Breast epithelium (tissue), 4 donors: ENCODE measurements around the gene GALNTL6. TPM values are rescaled to one million over a fixed set of nuclear protein-coding genes. Genes with fewer than 3 reads are reported as not detected.

ENCODE experiments used
- DNase-seq, 2 donors: peaks; one replicate each; pipeline ENCODE4 v3.0.0-alpha.2; 2019; ENCODE audit warnings: low spot score in 2 of 2
- H3K27ac ChIP-seq, 2 donors: fragments of 200-600 bp; sonication (generic) in 1 of 2; one replicate each; pipeline ENCODE4 v1.5.1; 2016 to 2019; ENCODE audit warnings: mild to moderate bottlenecking in 1 of 2
- H3K27me3 ChIP-seq, 2 donors: fragments of 200-600 bp; sonication (generic) in 1 of 2; one replicate each; pipeline versions ENCODE4 v1.5.1 to v1.6.0; 2017 to 2019; ENCODE audit warnings: control low read depth in 1 of 2, mild to moderate bottlenecking in 1 of 2
- H3K36me3 ChIP-seq: fragments of 200-600 bp; one replicate; pipeline ENCODE4 v1.5.1; 2019
- H3K4me1 ChIP-seq, 2 donors: fragments of 200-600 bp; sonication (generic); one replicate each; pipeline ENCODE4 v1.5.1; 2016 to 2019; ENCODE audit warnings: control low read depth in 1 of 2
- H3K4me3 ChIP-seq, 3 donors: fragments of 200-600 bp; sonication (generic); 1 replicate in 2 of 3; 2 replicates in 1 of 3; pipeline ENCODE4 v1.5.1; 2016 to 2019; ENCODE audit warnings: mild to moderate bottlenecking in 3 of 3, moderate library complexity in 2 of 3
- H3K9me3 ChIP-seq, 2 donors: fragments of 200-600 bp; sonication (generic) in 1 of 2; one replicate each; pipeline ENCODE4 v1.5.1; 2016 to 2019; ENCODE audit warnings: control low read depth in 1 of 2
- POLR2A ChIP-seq: fragments of 450-650 bp; IDR thresholded peaks from one replicate; pipeline ENCODE4 v1.6.1; 2016; ENCODE audit warnings: antibody characterized with exemption, mild to moderate bottlenecking, moderate library complexity
- POLR2AphosphoS5 ChIP-seq, 3 donors: sonication (generic); formaldehyde crosslinking; IDR thresholded peaks; one replicate each; pipeline ENCODE4 v1.6.1; 2017; ENCODE audit warnings: antibody characterized with exemption in 3 of 3
- intact Hi-C: fragments of 100-400 bp; cut with DNase I; formaldehyde crosslinking; loops from one replicate; pipeline ENCODE4 v1.15.1; 2023; ENCODE audit warnings: low total_unique reads
- total RNA-seq, 3 donors: library from RNA; depleted of rRNA; stranded (reverse); fragments of >200 nt; gene quantifications; one replicate each; pipeline ENCODE4 v1.1.0, GENCODE V29; 2016
- TF ChIP-seq, protein P1 (sequence below), 3 donors: fragments of 450-650 bp; IDR thresholded peaks; one replicate each; pipeline ENCODE4 v1.5.1; 2016 to 2017; ENCODE audit warnings: antibody characterized with exemption in 3 of 3, mild to moderate bottlenecking in 3 of 3, moderate library complexity in 3 of 3

Gene GALNTL6
- total RNA-seq, 3 donors from 2014 or later = 0.29 to 0.98 TPM; not detected in 1

GRCh38 chr4:173056710-173057109 is 1243.5 kb downstream of the GALNTL6 start:
- no peak for DNase-seq
- Histone ChIP-seq H3K9me3 (no peaks in the 10 kb centered on the region), H3K27me3 (no peaks in the 10 kb centered on the region), H3K4me3 (no peak overlapping the region), H3K36me3 (no peaks in the 10 kb centered on the region), H3K27ac (no peak overlapping the region), H3K4me1 (no peaks in the 10 kb centered on the region)
- no peak for TF ChIP-seq POLR2A
- no peak for TF ChIP-seq POLR2AphosphoS5 (IDR thresholded peaks at IDR 0.05)
- TF ChIP-seq, protein P1, sequence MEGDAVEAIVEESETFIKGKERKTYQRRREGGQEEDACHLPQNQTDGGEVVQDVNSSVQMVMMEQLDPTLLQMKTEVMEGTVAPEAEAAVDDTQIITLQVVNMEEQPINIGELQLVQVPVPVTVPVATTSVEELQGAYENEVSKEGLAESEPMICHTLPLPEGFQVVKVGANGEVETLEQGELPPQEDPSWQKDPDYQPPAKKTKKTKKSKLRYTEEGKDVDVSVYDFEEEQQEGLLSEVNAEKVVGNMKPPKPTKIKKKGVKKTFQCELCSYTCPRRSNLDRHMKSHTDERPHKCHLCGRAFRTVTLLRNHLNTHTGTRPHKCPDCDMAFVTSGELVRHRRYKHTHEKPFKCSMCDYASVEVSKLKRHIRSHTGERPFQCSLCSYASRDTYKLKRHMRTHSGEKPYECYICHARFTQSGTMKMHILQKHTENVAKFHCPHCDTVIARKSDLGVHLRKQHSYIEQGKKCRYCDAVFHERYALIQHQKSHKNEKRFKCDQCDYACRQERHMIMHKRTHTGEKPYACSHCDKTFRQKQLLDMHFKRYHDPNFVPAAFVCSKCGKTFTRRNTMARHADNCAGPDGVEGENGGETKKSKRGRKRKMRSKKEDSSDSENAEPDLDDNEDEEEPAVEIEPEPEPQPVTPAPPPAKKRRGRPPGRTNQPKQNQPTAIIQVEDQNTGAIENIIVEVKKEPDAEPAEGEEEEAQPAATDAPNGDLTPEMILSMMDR (IDR thresholded peaks at IDR 0.05) = no peak
- intact Hi-C loops = no loop called here

DNA sequence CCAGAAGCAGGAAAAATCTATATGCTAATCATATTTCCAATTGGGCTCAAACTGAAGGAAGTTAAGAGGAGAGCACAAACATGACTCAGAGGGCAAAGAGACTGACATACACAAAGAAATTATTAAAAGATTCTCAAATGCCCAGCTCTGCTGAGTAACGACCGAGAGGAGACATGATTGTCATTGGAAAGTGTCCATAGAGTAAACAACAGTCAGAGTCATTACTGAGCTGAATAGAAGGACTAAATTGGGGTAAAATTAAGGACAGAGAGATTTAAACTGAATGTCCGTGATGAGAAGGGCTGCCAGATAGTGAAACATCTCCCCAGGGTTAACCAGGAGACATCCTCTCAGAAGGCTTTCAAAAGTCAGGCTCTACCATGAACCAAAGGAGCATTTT is 1244.2 kb downstream of the GALNTL6 start:
- H3K27me3 ChIP-seq = no peaks in the 10 kb centered on the region
- no peak overlapping the region for H3K27ac ChIP-seq
- H3K4me3 ChIP-seq = no peak overlapping the region
- no peaks in the 10 kb centered on the region for H3K9me3 ChIP-seq
- no peak for DNase-seq
- TF ChIP-seq POLR2AphosphoS5 (IDR thresholded peaks at IDR 0.05) (no peak), POLR2A (no peak)
- TF ChIP-seq, protein P1 (IDR thresholded peaks at IDR 0.05) = no peak
- intact Hi-C loops = no loop called here
- no peaks in the 10 kb centered on the region for H3K4me1 ChIP-seq
- H3K36me3 ChIP-seq = no peaks in the 10 kb centered on the region

DNA sequence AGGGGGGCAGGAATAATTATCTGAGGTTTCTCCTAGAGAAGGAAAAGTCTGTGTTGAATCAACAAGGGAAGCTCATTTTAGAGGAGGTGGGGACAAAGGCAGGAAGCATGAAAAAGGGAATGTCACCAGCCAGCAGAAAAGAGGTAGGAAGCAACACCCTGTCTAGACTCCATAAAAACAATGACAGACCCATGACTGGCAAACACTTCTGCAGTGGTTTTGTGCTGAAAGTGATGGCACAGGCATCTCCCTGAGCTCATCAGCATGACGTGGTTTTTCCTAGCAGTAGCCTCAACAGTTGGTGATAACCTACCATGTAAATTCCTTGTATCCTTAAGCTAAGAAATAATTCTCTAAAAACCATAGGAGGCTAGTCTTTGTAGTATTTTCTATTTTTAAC is 1244.7 kb downstream of the GALNTL6 start:
- no peaks in the 10 kb centered on the region for H3K4me1 ChIP-seq
- H3K36me3 ChIP-seq = no peaks in the 10 kb centered on the region
- no peak overlapping the region for H3K4me3 ChIP-seq
- no peaks in the 10 kb centered on the region for H3K9me3 ChIP-seq
- H3K27me3 ChIP-seq = no peaks in the 10 kb centered on the region
- no peak for DNase-seq
- TF ChIP-seq POLR2A (no peak), POLR2AphosphoS5 (IDR thresholded peaks at IDR 0.05) (no peak)
- TF ChIP-seq, protein P1 (IDR thresholded peaks at IDR 0.05) = no peak
- intact Hi-C loops = no loop called here
- H3K27ac ChIP-seq = no peak overlapping the region

- H3K4me3 ChIP-seq = no peak overlapping the region
- no peaks in the 10 kb centered on the region for H3K36me3 ChIP-seq
- H3K9me3 ChIP-seq = peaks cover 0 to 8% of the 10 kb centered on the region in 2 donors
- intact Hi-C loops = no loop called here
- no peaks in the 10 kb centered on the region for H3K4me1 ChIP-seq
- DNase-seq = no peak
- no peaks in the 10 kb centered on the region for H3K27me3 ChIP-seq
- H3K27ac ChIP-seq = no peak overlapping the region
- no peak for TF ChIP-seq POLR2AphosphoS5 (IDR thresholded peaks at IDR 0.05)
- no peak for TF ChIP-seq POLR2A
- TF ChIP-seq, protein P1 (IDR thresholded peaks at IDR 0.05) = no peak
Observed at GRCh38 chr4:173061160-173061559, 1248.0 kb downstream of the GALNTL6 start.

GRCh38 chr4:173073939-173074500 is 1260.8 kb downstream of the GALNTL6 start:
- Histone ChIP-seq H3K27ac (no peak overlapping the region), H3K27me3 (no peaks in the 10 kb centered on the region), H3K4me1 (no peaks in the 10 kb centered on the region), H3K9me3 (peaks cover 7 to 21% of the 10 kb centered on the region in 2 donors), H3K4me3 (no peak overlapping the region), H3K36me3 (no peaks in the 10 kb centered on the region)
- DNase-seq = no peak
- intact Hi-C loops = no loop called here
- TF ChIP-seq POLR2A = no peak
- TF ChIP-seq, protein P1 (IDR thresholded peaks at IDR 0.05) = no peak
